Omental fat pad (tissue), 4 donors: ENCODE measurements around the gene AGMO. TPM values are rescaled to one million over a fixed set of nuclear protein-coding genes. Genes with fewer than 3 reads are reported as not detected.

Experiments
- ATAC-seq: fragments of 150-250 bp; one replicate; pipeline ENCODE4 v1.9.1; 2016; ENCODE audit warnings: mild to moderate bottlenecking, moderate library complexity; ENCODE audit not compliant: low FRiP score
- DNase-seq: peaks from one replicate; pipeline ENCODE4 v3.0.0-alpha.2; 2019; ENCODE audit warnings: low spot score
- total RNA-seq, 4 donors: library from RNA; depleted of rRNA; stranded (reverse); fragments of >200 nt; gene quantifications; one replicate each; pipeline ENCODE4 v1.1.0, GENCODE V29; 2016
- TF ChIP-seq, protein P1 (sequence below), 3 donors: fragments of 450-650 bp; IDR thresholded peaks; one replicate each; pipeline ENCODE4 v1.5.1; 2016 to 2017; ENCODE audit warnings: antibody characterized with exemption in 3 of 3, mild to moderate bottlenecking in 3 of 3, moderate library complexity in 2 of 3

Gene AGMO
- total RNA-seq, 4 donors from 2014 or later: 2.2 to 21.1 (median 3.9) TPM

DNA sequence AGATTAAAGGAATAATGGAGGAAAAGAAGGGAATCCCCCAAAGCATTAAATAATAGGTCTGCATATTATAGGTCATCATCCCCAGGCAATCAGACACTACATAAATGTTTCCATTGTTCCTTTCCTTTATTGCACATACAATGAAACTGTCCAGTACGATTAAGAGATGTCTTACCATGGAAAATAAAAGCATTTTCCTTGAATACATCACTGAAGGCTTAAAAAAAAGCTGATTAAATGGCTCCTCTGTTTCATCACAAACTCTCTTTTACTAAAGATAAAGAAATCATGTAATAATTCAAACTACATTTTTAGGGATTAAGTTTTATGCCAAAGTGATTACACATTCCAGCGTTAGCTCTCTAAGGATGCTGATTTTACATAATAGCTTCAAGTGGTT lies 316.0 kb downstream of the AGMO start:
- DNase-seq: no peak
- TF ChIP-seq, protein P1, sequence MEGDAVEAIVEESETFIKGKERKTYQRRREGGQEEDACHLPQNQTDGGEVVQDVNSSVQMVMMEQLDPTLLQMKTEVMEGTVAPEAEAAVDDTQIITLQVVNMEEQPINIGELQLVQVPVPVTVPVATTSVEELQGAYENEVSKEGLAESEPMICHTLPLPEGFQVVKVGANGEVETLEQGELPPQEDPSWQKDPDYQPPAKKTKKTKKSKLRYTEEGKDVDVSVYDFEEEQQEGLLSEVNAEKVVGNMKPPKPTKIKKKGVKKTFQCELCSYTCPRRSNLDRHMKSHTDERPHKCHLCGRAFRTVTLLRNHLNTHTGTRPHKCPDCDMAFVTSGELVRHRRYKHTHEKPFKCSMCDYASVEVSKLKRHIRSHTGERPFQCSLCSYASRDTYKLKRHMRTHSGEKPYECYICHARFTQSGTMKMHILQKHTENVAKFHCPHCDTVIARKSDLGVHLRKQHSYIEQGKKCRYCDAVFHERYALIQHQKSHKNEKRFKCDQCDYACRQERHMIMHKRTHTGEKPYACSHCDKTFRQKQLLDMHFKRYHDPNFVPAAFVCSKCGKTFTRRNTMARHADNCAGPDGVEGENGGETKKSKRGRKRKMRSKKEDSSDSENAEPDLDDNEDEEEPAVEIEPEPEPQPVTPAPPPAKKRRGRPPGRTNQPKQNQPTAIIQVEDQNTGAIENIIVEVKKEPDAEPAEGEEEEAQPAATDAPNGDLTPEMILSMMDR (IDR thresholded peaks at IDR 0.05): no peak
- no peak for ATAC-seq

GRCh38 chr7:15239801-15240200 lies 322.0 kb downstream of the AGMO start:
- ATAC-seq (no peak), DNase-seq (no peak)
- TF ChIP-seq, protein P1 (IDR thresholded peaks at IDR 0.05): no peak

- ATAC-seq: no peak
- TF ChIP-seq, protein P1 (IDR thresholded peaks at IDR 0.05): no peak
- no peak for DNase-seq
Observed at GRCh38 chr7:15236952-15237351, 324.9 kb downstream of the AGMO start.

GRCh38 chr7:15234431-15234830 lies 327.4 kb downstream of the AGMO start:
- TF ChIP-seq, protein P1 (IDR thresholded peaks at IDR 0.05): no peak

DNA sequence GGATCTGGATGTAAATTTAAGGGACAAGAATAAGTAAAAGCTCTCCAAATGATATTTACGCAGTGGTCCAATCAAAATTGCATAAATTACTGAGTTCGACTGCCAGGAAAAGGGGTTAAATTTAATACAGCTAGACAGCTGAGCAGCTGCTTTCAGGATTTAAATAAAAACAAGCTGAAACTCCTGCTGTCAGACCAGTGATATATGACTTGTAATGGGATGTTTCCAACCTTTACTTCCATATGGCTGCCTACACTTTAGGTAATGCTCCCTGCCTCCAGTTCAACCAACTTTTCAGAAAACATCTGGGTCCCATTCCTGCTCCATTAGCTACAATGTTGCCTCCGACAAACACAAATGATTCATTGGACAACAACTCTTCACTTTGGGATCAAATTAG lies 333.0 kb downstream of the AGMO start:
- ATAC-seq (no peak), DNase-seq (no peak)
- TF ChIP-seq, protein P1 (IDR thresholded peaks at IDR 0.05): no peak

More at GRCh38 chr7:15234431-15234830, 327.4 kb downstream of the AGMO start:
- no peak for ATAC-seq
- no peak for DNase-seq

- DNase-seq (no peak), ATAC-seq (no peak)
Observed at GRCh38 chr7:15225981-15226380, 335.8 kb downstream of the AGMO start.

DNA sequence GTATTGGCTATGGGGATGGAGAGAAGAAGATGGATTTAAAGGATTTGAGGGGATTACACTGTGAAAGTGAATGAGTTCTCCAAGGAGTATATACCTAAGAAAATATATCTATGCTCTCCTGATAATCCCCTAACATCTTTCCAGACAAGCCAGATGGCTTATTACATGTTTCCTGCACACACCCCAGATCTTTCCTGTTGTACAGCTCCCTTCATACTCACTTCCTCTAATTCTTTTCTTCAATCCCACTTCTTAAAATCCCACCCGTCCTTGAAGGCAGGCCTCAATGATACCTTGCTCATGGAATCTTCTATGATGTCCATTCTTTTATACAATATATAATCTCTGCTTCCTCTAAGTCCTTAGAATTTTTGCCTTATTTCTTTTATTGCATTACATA lies 342.1 kb downstream of the AGMO start:
- ATAC-seq (no peak), DNase-seq (no peak)
- TF ChIP-seq, protein P1 (IDR thresholded peaks at IDR 0.05): no peak

More at GRCh38 chr7:15225981-15226380, 335.8 kb downstream of the AGMO start:
- TF ChIP-seq, protein P1 (IDR thresholded peaks at IDR 0.05): no peak
